Left lung (tissue), 10 donors: ENCODE measurements around the gene VPS35. TPM values are rescaled to one million over a fixed set of nuclear protein-coding genes. Genes with fewer than 3 reads are reported as not detected.

ENCODE experiments used
- ATAC-seq: fragments of 200-7000 bp; cut with Tn5 transposase; one replicate; pipeline ENCODE4 v1.9.1; 2020; ENCODE audit warnings: moderate library complexity
- DNase-seq, 4 donors: peaks; one replicate each; pipeline ENCODE4 v3.0.0-alpha.2; 2013 to 2020
- H3K27ac ChIP-seq, 2 donors: fragments of 200-600 bp; sonication (generic) in 1 of 2; one replicate each; pipeline versions ENCODE4 v1.5.0 to v1.8.0; 2020 to 2021
- H3K27me3 ChIP-seq, 2 donors: fragments of 200-600 bp; sonication (generic) in 1 of 2; one replicate each; pipeline versions ENCODE4 v1.5.0 to v1.8.0; 2020 to 2021
- H3K36me3 ChIP-seq, 2 donors: fragments of 200-600 bp; sonication (generic) in 1 of 2; one replicate each; pipeline versions ENCODE4 v1.5.0 to v1.8.0; 2020 to 2021
- H3K4me1 ChIP-seq, 2 donors: fragments of 200-600 bp; one replicate each; pipeline ENCODE4 v1.8.0; 2021
- H3K4me3 ChIP-seq, 2 donors: fragments of 200-600 bp; sonication (generic) in 1 of 2; one replicate each; pipeline versions ENCODE4 v1.5.0 to v1.8.0; 2020 to 2021; ENCODE audit warnings: mild to moderate bottlenecking in 1 of 2
- H3K9me3 ChIP-seq, 2 donors: fragments of 200-600 bp; sonication (generic) in 1 of 2; one replicate each; pipeline versions ENCODE4 v1.5.0 to v1.8.0; 2020 to 2021
- CTCF ChIP-seq, 2 donors: fragments of 200-600 bp; sonication (generic) in 1 of 2; IDR thresholded peaks; one replicate each; pipeline versions ENCODE4 v1.5.0 to v1.8.0; 2021; ENCODE audit warnings: antibody characterized with exemption in 2 of 2
- intact Hi-C, 2 donors: fragments of 100-400 bp; cut with DNase I; formaldehyde crosslinking; loops; one replicate each; pipeline versions ENCODE4 v1.11.2 to v1.14.2; 2022
- polyA plus RNA-seq, 6 donors: library from polyadenylated mRNA; unstranded; fragments of 120-200 nt; gene quantifications; one replicate each; pipeline ENCODE4 v1.2.1, GENCODE V29; 2013; ENCODE audit not compliant: insufficient read length in 6 of 6
- total RNA-seq, 2 donors: library from RNA; stranded (reverse); fragmentation: NEBNext Ultra II Directional; extraction: Animal tissue kit (Norgen Biotek cat#: 25700); gene quantifications; one replicate each; pipeline ENCODE4 v1.2.1, GENCODE V29; 2021
- donor health status: DM: no; HTN: yes; CAD: no.
- donor health status: DM: no; HTN: no; CAD: no.

Gene VPS35
- total and polyA plus RNA-seq, 8 donors, result 102 to 161 (median 129) TPM

- TF ChIP-seq CTCF (IDR thresholded peaks at IDR 0.05), result no peak
- H3K27ac ChIP-seq, result no peak overlapping the region
- no peaks in the 10 kb centered on the region for H3K9me3 ChIP-seq
- H3K27me3 ChIP-seq, result no peaks in the 10 kb centered on the region
- H3K36me3 ChIP-seq, result no peaks in the 10 kb centered on the region
- H3K4me3 ChIP-seq, result no peak overlapping the region
- H3K4me1 ChIP-seq, result peaks cover 0 to 3% of the 10 kb centered on the region in 2 donors
- no peak for DNase-seq
- ATAC-seq, result no peak
- intact Hi-C loops, result no loop called here
Measured at GRCh38 chr16:46612121-46612520, 76.9 kb downstream of the VPS35 start.

- H3K4me1 ChIP-seq, result no peaks in the 10 kb centered on the region
- peaks cover 0 to 9% of the 10 kb centered on the region in 2 donors for H3K36me3 ChIP-seq
- ATAC-seq (peak; percentile 68), DNase-seq (peak in 1 of 4 donors; percentile 51)
- TF ChIP-seq CTCF (IDR thresholded peaks at IDR 0.05), result peak in 1 of 2 donors; percentile 44
- intact Hi-C loops, result no loop called here
- H3K27ac ChIP-seq, result no peak overlapping the region
- no peaks in the 10 kb centered on the region for H3K9me3 ChIP-seq
- H3K4me3 ChIP-seq, result no peak overlapping the region
- no peaks in the 10 kb centered on the region for H3K27me3 ChIP-seq
Measured at GRCh38 chr16:46607529-46607928, 81.4 kb downstream of the VPS35 start.

- peaks cover 0 to 11% of the 10 kb centered on the region in 2 donors for H3K36me3 ChIP-seq
- DNase-seq (no peak), ATAC-seq (no peak)
- no peak for TF ChIP-seq CTCF (IDR thresholded peaks at IDR 0.05)
- H3K4me3 ChIP-seq, result no peak overlapping the region
- no peaks in the 10 kb centered on the region for H3K4me1 ChIP-seq
- H3K27ac ChIP-seq, result no peak overlapping the region
- intact Hi-C loops, result no loop called here
- H3K27me3 ChIP-seq, result no peaks in the 10 kb centered on the region
- H3K9me3 ChIP-seq, result no peaks in the 10 kb centered on the region
Measured at GRCh38 chr16:46606231-46606630, 82.7 kb downstream of the VPS35 start.

Other genes starting within 250 kb of the VPS35 start
- 1 to 10 TPM; 5.6 to 8.6 TPM for gene SHCBP1, start 67.8 kb downstream of the VPS35 start, total RNA-seq
- gene SHCBP1, start 67.8 kb downstream of the VPS35 start, polyA plus RNA-seq, result 10 to 100 TPM in 5 of 6 donors, 1 to 10 TPM in 1; 8.1 to 18.1 (median 11.7) TPM
- 1 to 10 TPM; 7.4 to 7.7 TPM for gene ORC6, start 481 bp upstream of the VPS35 start, total RNA-seq
- gene ORC6, start 481 bp upstream of the VPS35 start, polyA plus RNA-seq, result 10 to 100 TPM; 22.7 to 31.6 (median 27.6) TPM
- gene MYLK3, start 59.2 kb upstream of the VPS35 start, total RNA-seq, result 1 to 10 TPM in 1 of 2 donors, under 1 TPM in 1; 0.03 to 1.2 TPM
- 1 to 10 TPM in 1 of 6 donors, under 1 TPM in 5; 0.48 to 1.1 (median 0.58) TPM for gene MYLK3, start 59.2 kb upstream of the VPS35 start, polyA plus RNA-seq
- gene C16orf87, start 142.0 kb upstream of the VPS35 start, total RNA-seq, result 1 to 10 TPM; 6.2 to 9.3 TPM
- gene C16orf87, start 142.0 kb upstream of the VPS35 start, polyA plus RNA-seq, result 10 to 100 TPM; 19.3 to 23.2 (median 22.1) TPM
- 1 to 10 TPM; 9.1 to 10.0 TPM for gene GPT2, start 195.2 kb upstream of the VPS35 start, total RNA-seq
- gene GPT2, start 195.2 kb upstream of the VPS35 start, polyA plus RNA-seq, result 10 to 100 TPM; 33.3 to 44.9 (median 38.7) TPM